Aorta (tissue), 5 donors: ENCODE measurements around the gene PIP5K1B. TPM values are rescaled to one million over a fixed set of nuclear protein-coding genes. Genes with fewer than 3 reads are reported as not detected.
A peak's percentile ranks its signal among the peaks of the same experiment; 100 is the strongest.

Experiments
- ATAC-seq: fragments of 200-7000 bp; cut with Tn5 transposase; one replicate; pipeline ENCODE4 v1.9.1; 2022; ENCODE audit warnings: moderate library complexity; ENCODE audit not compliant: low FRiP score
- DNase-seq, 2 donors: peaks; one replicate each; pipeline ENCODE4 v3.0.0-alpha.2; 2020
- H3K27ac ChIP-seq, 2 donors: one replicate each; pipeline ENCODE4 v1.5.1; 2013; ENCODE audit warnings: low read length in 2 of 2, mild to moderate bottlenecking in 2 of 2, moderate library complexity in 2 of 2, control low read depth in 1 of 2, inconsistent platforms in 1 of 2, low read depth in 1 of 2
- H3K27me3 ChIP-seq, 2 donors: one replicate each; pipeline ENCODE4 v1.6.1; 2013; ENCODE audit warnings: control low read depth in 1 of 2, low read length in 1 of 2, mild to moderate bottlenecking in 1 of 2, moderate library complexity in 1 of 2; ENCODE audit not compliant: insufficient read depth in 2 of 2, control insufficient read depth in 1 of 2
- H3K36me3 ChIP-seq, 2 donors: one replicate each; pipeline ENCODE4 v1.6.1; 2013; ENCODE audit warnings: control low read depth in 1 of 2, low read length in 1 of 2, mild to moderate bottlenecking in 1 of 2; ENCODE audit not compliant: insufficient read depth in 2 of 2, control insufficient read depth in 1 of 2
- H3K4me1 ChIP-seq, 2 donors: one replicate each; pipeline ENCODE4 v1.6.1; 2013; ENCODE audit warnings: low read length in 2 of 2, control low read depth in 1 of 2, mild to moderate bottlenecking in 1 of 2, moderate library complexity in 1 of 2; ENCODE audit not compliant: insufficient read depth in 2 of 2, control insufficient read depth in 1 of 2
- H3K4me3 ChIP-seq, 2 donors: one replicate each; pipeline ENCODE4 v1.5.1; 2013; ENCODE audit warnings: low read length in 2 of 2, control low read depth in 1 of 2, mild to moderate bottlenecking in 1 of 2
- H3K9me3 ChIP-seq: one replicate; pipeline ENCODE4 v1.6.1; 2013; ENCODE audit warnings: mild to moderate bottlenecking, low read length; ENCODE audit not compliant: control insufficient read depth
- WGBS, 2 donors: extraction: QIAGEN DNeasy Blood & Tissue Kit; methylation state at CpG; one replicate each; pipeline ENCODE4 v1.1.7; 2013; 5-methylcytosine and 5-hydroxymethylcytosine counted together
- intact Hi-C, 2 donors: fragments of 100-400 bp; cut with DNase I; formaldehyde crosslinking; loops; one replicate each; pipeline versions ENCODE4 v1.14.2 to v1.15.0; 2022
- polyA plus RNA-seq, 2 donors: library from polyadenylated mRNA; stranded (reverse); fragments of 200-250 nt; gene quantifications; one replicate each; pipeline ENCODE4 v1.2.3, GENCODE V29; 2013
- total RNA-seq, 2 donors: library from RNA; stranded (reverse); fragmentation: NEBNext Ultra II Directional; extraction: Animal tissue kit (Norgen Biotek cat#: 25700); gene quantifications; one replicate each; pipeline ENCODE4 v1.2.1, GENCODE V29; 2021
- donor health status: healthy with polysubstance abuse.
- donor health status: Bipolar disorder and iron deficiency.
- donor health status: DM: no; HTN: no; CAD: no.
- donor health status: DM: no; HTN: no; CAD: no.
- donor health status: DM: yes; HTN: yes; CAD: no.

PIP5K1B gene
- total and polyA plus RNA-seq, 4 donors, result 0.82 to 14.5 (median 8.5) TPM

DNA sequence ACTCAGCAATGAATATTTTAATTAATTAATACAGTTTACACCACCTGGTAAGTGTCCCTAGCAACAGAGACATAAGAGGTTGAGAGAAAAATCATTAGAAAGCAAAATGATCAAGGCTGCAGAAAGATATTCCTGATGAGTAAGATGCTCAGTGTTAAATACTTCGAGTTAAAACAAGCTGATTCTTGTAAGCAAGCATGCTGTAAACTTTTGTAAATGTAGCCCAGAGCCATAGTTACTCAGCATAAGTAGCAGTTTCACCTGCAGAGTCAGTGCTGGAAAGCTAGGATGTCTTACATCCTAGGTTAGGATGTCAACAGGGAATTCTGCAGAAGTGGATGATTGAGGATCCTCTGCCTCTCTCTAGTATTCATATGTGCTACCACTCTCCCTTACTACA lies 304.7 kb downstream of the PIP5K1B start:
- ATAC-seq (no peak), DNase-seq (no peak)
- Histone ChIP-seq H3K4me1 (no peaks in the 10 kb centered on the region), H3K4me3 (no peak overlapping the region), H3K36me3 (no peaks in the 10 kb centered on the region), H3K27me3 (no peaks in the 10 kb centered on the region), H3K27ac (no peak overlapping the region), H3K9me3 (no peaks in the 10 kb centered on the region)
- intact Hi-C loops, result no loop called here
- WGBS, 2 donors, result 72 to 90% methylated on average over 1 of the region's 1 CpG

DNA sequence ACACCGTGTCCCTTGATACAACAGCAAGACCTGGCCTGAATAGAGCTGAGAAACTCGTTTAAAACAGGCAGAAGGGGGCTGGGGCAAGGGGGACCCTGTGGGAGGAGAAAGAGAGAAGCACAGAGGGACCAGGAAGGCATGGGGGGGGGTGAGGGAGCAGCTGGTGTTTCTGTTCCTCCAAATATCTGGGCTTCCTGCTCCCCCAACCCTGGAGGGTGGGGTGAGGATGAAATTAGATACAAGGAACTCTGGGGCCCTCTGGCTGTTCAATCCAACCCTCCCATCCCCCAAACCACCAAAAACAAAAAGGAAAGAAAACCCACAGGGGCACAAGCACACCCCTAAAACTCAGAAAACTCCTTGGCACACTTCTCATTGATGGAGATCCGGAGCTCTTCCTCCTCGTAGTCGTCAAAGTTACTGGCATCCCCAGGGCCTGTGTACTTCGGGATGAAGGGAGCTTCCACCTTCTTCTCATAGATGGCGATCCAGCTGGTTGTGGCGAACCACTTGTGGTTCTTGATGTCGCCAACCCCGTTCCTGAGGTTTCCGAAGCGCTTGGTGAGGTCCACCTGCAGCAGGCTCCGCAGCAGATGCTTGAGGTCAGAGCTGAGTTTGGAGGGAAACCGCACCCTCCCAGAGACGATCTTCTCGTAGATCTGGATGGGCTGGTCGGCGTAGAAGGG lies 307.8 kb downstream of the PIP5K1B start:
- Histone ChIP-seq H3K9me3 (no peaks in the 10 kb centered on the region), H3K27ac (no peak overlapping the region), H3K36me3 (no peaks in the 10 kb centered on the region), H3K4me3 (no peak overlapping the region), H3K4me1 (no peaks in the 10 kb centered on the region), H3K27me3 (no peaks in the 10 kb centered on the region)
- intact Hi-C loops, result no loop called here
- ATAC-seq (peak; percentile 15), DNase-seq (no peak)
- WGBS, 2 donors, result 89% methylated on average over 18 of the region's 18 CpGs

DNA sequence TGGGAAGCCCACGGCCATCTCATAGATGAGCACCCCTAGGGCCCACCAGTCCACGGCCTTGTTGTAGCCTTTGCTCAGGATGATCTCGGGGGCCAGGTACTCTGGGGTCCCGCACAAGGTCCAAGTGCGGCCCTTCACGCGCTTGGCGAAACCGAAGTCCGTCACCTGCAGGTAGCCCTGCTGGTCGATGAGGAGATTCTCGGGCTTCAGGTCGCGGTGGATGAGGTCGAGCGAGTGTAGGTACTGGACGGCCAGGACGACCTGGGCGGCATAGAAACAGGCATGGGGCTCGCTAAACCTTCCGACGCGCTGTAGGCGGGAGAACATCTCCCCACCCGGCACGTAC lies 308.3 kb downstream of the PIP5K1B start:
- DNase-seq, result no peak
- intact Hi-C loops, result no loop called here
- WGBS, 2 donors, result 98% methylated on average over 26 of the region's 26 CpGs
- no peak for ATAC-seq
- H3K27ac ChIP-seq, result no peak overlapping the region
- H3K4me3 ChIP-seq, result no peak overlapping the region
- H3K9me3 ChIP-seq, result no peaks in the 10 kb centered on the region
- H3K36me3 ChIP-seq, result no peaks in the 10 kb centered on the region
- no peaks in the 10 kb centered on the region for H3K27me3 ChIP-seq
- H3K4me1 ChIP-seq, result no peaks in the 10 kb centered on the region

DNA sequence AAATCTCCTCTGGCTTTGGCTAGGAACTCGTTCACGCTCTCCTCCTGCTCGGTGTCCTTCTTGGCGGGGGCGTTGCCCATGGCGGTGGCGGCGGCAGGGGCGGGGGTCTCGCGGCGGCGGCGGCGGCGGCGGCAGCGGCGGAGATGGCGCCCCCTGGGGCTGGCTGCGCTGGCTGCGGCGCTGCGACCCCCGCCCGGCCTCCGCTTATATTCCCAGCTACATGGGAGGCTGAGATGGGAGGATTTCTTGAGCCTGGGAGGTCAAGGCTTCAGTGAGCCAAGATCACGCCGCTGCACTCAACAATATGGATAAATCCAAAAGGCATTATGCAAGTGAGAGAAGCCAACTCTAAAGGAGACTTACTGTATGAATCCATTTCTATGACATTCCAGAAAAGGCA lies 309.0 kb downstream of the PIP5K1B start, which contains the start of gene PRKACG:
TSS of gene PRKACG (minus strand) at position 101 of the 400 bp plus-strand sequence. CDS start at position 80, 21 bp downstream.
- no peak within 1 kb of the TSS for H3K4me3 ChIP-seq
- intact Hi-C loops, result no loop called here
- 96 to 98% methylated on average over 28 to 29 of the region's 29 CpGs for WGBS, 2 donors

DNA sequence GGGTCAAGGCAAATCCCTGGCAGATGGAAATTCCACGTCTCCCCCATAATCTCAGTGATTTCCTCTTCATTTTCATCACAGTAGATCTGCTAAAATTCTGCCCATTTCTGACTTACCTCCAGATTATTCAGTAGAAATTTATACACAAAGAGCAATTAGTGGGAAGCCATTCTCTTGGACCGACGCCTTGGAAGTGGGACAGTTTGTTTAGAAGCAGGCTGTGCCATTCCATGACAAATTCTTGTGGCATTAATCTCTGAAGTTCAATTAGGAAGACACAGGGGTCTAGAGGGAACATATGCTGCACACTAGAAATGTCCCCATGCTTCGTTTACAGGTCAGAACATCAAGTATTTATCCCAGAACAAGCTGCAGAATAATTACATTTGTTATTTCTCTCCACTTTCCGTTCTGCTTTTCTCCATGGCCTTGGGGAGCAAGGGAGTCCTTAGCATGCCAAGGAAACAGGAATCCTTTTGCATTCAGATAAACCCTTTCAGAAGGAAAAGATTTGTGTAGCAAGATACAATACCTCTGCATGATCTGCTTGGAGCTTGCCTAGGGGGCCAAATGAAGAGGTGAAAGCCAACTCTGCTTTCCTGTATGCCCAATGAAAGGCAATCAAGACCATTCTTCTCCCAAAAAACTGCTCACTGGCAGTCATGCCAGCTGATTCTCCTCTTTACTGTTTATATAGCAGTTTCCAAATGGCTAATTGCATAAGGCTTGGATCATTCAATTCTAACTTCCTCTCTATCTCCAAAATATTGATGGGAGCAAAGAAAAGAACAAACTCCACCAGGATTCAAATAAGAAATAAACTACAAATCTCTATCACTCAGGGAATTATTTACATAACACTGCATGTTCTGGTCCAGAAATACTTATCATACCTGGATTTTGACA lies 311.4 kb downstream of the PIP5K1B start:
- no peaks in the 10 kb centered on the region for H3K4me1 ChIP-seq
- ATAC-seq (no peak), DNase-seq (no peak)
- H3K27ac ChIP-seq, result no peak overlapping the region
- H3K9me3 ChIP-seq, result no peaks in the 10 kb centered on the region
- 73 to 80% methylated on average over 5 of the region's 5 CpGs for WGBS, 2 donors
- H3K4me3 ChIP-seq, result no peak overlapping the region
- intact Hi-C loops, result no loop called here
- no peaks in the 10 kb centered on the region for H3K27me3 ChIP-seq
- no peaks in the 10 kb centered on the region for H3K36me3 ChIP-seq

More for the DNA sequence above, 309.0 kb downstream of the PIP5K1B start, which contains the start of gene PRKACG:
- ATAC-seq, result no peak
- Histone ChIP-seq H3K9me3 (no peaks in the 10 kb centered on the region), H3K4me1 (no peaks in the 10 kb centered on the region), H3K27me3 (no peaks in the 10 kb centered on the region), H3K36me3 (no peaks in the 10 kb centered on the region), H3K27ac (no peak within 1 kb of the TSS)
- no peak for DNase-seq

DNA sequence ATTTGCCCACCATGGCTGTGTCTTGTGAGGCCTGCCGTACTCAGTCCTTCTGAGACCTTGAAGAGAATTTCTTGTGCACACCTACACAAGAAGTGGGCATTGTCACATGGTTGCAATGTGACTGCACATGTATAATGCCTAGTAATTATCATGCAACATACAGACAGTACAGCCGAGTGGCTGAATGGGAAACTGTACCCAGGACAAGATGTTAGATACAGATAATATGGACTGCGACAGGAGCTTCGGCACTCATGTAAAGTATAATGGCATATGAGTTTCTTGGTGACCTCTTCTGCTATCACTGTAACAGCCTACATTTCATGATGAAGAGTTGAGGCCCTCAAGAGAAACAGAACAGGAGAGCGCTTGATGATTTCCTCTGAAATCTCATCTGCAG lies 313.7 kb downstream of the PIP5K1B start:
- intact Hi-C loops, result no loop called here
- DNase-seq, result no peak
- 74 to 75% methylated on average over 5 of the region's 5 CpGs for WGBS, 2 donors
- no peaks in the 10 kb centered on the region for H3K9me3 ChIP-seq
- H3K4me1 ChIP-seq, result no peaks in the 10 kb centered on the region
- H3K27me3 ChIP-seq, result no peaks in the 10 kb centered on the region
- H3K4me3 ChIP-seq, result no peak overlapping the region
- no peak for ATAC-seq
- H3K36me3 ChIP-seq, result no peaks in the 10 kb centered on the region
- no peak overlapping the region for H3K27ac ChIP-seq

DNA sequence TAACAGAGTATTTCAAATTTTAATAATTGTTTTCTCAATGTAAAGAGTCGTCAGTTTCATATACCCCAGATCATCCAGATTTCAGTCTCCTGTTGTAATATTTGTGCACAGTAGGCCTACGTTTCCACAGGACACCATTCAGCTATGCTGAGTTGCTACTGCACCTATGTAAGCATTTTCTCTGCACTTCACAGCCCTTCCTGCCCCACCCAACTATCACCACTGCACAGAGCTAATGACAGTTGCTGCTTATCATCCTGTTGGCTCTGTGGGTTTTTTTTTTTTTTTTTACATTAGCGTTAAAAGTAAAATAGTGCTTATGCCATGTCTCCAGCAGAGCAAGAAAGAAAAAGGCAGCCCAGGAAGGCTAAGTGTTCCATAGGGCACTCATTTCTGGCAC lies 314.8 kb downstream of the PIP5K1B start:
- H3K27me3 ChIP-seq, result no peaks in the 10 kb centered on the region
- ATAC-seq (no peak), DNase-seq (no peak)
- 70 to 72% methylated on average over 3 of the region's 3 CpGs for WGBS, 2 donors
- no peaks in the 10 kb centered on the region for H3K4me1 ChIP-seq
- no peak overlapping the region for H3K27ac ChIP-seq
- H3K9me3 ChIP-seq, result no peaks in the 10 kb centered on the region
- no peaks in the 10 kb centered on the region for H3K36me3 ChIP-seq
- intact Hi-C loops, result loop anchor here in 1 of 2 donors (10.0 kb wide), 1 partner anchor 445 kb away; no protein-coding TSS in a partner anchor
- H3K4me3 ChIP-seq, result no peak overlapping the region

DNA sequence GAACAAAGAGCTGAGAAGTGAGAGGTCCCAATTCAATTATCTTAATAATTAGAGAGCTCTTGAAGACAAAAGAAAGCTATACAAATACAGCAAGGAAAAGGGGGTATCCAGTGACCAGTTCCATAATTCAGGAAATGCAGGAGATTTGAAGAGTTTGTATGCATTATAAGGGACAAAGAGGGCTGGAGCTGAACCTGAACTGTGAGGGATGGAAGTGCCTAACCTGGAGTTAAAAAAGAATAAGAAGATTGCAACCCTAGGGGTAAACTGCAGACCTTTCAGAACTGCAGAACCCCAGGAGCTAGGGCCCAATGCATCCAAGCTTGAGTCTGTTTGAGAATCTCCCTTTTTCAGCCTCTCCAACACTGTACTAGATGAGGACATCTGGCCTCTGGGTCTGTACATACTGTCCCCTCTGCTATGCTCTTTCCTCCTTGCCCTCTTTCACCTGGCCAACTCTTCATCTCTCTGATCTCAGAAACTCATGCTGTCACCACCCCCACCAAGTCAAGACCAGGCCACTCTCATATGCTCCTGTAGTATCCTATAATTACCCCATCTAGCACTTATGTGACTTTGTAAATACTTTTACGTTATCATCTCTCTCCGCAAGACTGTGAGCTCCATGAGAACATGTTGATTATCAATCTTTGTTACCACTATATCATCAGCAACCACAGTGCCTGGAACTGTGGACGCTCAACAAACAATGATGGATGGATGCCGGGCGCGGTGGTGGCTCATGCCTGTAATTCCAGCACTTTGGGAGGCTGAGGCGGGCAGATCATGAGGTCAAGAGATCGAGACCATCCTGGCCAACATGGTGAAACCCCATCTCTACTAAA lies 315.5 kb downstream of the PIP5K1B start:
- no peaks in the 10 kb centered on the region for H3K9me3 ChIP-seq
- ATAC-seq (peak; percentile 22), DNase-seq (no peak)
- no peaks in the 10 kb centered on the region for H3K4me1 ChIP-seq
- intact Hi-C loops, result loop anchor here in 1 of 2 donors (10.0 kb wide), 1 partner anchor 446 kb away; no protein-coding TSS in a partner anchor
- no peak overlapping the region for H3K27ac ChIP-seq
- WGBS, 2 donors, result 93 to 95% methylated on average over 8 of the region's 8 CpGs
- no peaks in the 10 kb centered on the region for H3K27me3 ChIP-seq
- no peaks in the 10 kb centered on the region for H3K36me3 ChIP-seq
- no peak overlapping the region for H3K4me3 ChIP-seq
